SU-DHL-6 (cell line): ENCODE measurements around the gene CPAMD8.

ENCODE experiments used
- EZH2phosphoT487 ChIP-seq: fragments of 200-600 bp; sonication (generic), shearing (Covaris generic); conservative IDR thresholded peaks from 2 replicates; pipeline ENCODE4 v1.6.1; 2018; ENCODE audit warnings: mild to moderate bottlenecking, antibody characterized with exemption, low read length, moderate library complexity, mixed read lengths
- TF ChIP-seq, protein P1 (sequence below): fragments of 200-600 bp; sonication (generic); IDR thresholded peaks from one replicate; pipeline ENCODE4 v1.5.1; 2017; ENCODE audit warnings: antibody characterized with exemption, mild to moderate bottlenecking, low read length, moderate library complexity; ENCODE audit not compliant: insufficient read depth, poor library complexity, severe bottlenecking

DNA sequence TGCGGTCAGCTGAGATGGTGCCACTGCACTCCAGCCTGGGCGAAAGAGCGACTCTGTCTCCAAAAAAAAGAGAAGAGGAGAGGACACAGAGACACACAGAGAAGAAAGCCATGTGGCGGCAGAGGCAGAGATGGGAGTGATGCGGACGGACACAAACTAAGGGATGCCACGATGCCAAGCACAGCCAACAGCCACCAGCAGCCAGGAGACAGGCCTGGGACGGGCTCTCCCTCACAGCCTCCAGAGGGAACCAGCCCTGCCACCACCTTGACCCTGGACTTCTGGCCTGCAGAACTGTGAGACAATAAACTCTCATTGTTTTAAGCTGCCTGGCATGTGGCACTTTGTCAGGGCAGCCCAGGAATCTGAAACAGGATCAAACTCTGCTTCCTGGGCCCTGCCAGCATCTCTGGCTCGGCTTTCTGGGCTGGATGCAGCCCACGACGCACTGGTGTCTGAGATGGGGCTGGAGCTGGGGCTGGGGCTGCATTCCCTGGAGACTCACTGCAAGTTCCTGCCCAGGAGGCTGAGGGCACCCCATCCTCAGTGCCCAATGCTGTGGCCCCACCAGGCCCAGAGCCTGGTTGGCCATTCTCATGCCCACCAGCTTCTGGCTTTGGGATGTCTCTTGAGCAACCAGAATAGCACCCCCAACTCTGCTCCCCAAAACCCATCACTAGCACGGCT, 134.8 kb downstream of the CPAMD8 start:
- TF ChIP-seq, protein P1, sequence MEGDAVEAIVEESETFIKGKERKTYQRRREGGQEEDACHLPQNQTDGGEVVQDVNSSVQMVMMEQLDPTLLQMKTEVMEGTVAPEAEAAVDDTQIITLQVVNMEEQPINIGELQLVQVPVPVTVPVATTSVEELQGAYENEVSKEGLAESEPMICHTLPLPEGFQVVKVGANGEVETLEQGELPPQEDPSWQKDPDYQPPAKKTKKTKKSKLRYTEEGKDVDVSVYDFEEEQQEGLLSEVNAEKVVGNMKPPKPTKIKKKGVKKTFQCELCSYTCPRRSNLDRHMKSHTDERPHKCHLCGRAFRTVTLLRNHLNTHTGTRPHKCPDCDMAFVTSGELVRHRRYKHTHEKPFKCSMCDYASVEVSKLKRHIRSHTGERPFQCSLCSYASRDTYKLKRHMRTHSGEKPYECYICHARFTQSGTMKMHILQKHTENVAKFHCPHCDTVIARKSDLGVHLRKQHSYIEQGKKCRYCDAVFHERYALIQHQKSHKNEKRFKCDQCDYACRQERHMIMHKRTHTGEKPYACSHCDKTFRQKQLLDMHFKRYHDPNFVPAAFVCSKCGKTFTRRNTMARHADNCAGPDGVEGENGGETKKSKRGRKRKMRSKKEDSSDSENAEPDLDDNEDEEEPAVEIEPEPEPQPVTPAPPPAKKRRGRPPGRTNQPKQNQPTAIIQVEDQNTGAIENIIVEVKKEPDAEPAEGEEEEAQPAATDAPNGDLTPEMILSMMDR, result no peak
- TF ChIP-seq EZH2phosphoT487, result no peak
